SK-N-MC (cell line): ENCODE results near the gene MORN2.

Experiments used
- DNase-seq: peaks from one replicate; pipeline ENCODE4 v3.0.0-alpha.2; 2011; ENCODE audit warnings: low read depth, low spot score
- H3K27ac ChIP-seq: fragments of 200-600 bp; sonication (generic); 2 replicates; pipeline ENCODE4 v1.5.1; 2016; ENCODE audit warnings: mixed run types
- H3K36me3 ChIP-seq: fragments of 200-600 bp; sonication (generic); 2 replicates; pipeline ENCODE4 v1.6.1; 2017; ENCODE audit warnings: antibody characterized with exemption, low read length, mixed read lengths; ENCODE audit not compliant: insufficient read depth
- H3K4me3 ChIP-seq: fragments of 200-600 bp; sonication (generic); 2 replicates; pipeline ENCODE4 v1.5.1; 2016
- H3K9ac ChIP-seq: fragments of 200-600 bp; sonication (generic); 2 replicates; pipeline ENCODE4 v1.8.0; 2017; ENCODE audit warnings: mixed run types, mixed read lengths; ENCODE audit not compliant: insufficient read length
- H3K9me3 ChIP-seq: fragments of 200-600 bp; sonication (generic); 2 replicates; pipeline ENCODE4 v1.6.1; 2017; ENCODE audit warnings: low read depth, mild to moderate bottlenecking, antibody characterized with exemption, low read length, moderate library complexity, mixed read lengths
- EZH2 ChIP-seq: fragments of 200-600 bp; sonication (generic); IDR thresholded peaks from one replicate; pipeline ENCODE4 v1.6.1; 2017; ENCODE audit warnings: antibody characterized with exemption
- FOXP2 ChIP-seq: optimal IDR thresholded peaks from 2 replicates; pipeline ENCODE3; 2011; ENCODE audit warnings: mild to moderate bottlenecking, moderate library complexity; ENCODE audit not compliant: insufficient read depth; ENCODE audit errors: extremely low read length, control extremely low read depth
- POLR2AphosphoS5 ChIP-seq: IDR thresholded peaks from 2 replicates; pipeline ENCODE4 v1.6.1; 2012; ENCODE audit warnings: mild to moderate bottlenecking, low read depth, low read length, borderline replicate concordance

The MORN2 gene

GRCh38 chr2:38850045-38850444, 25.7 kb upstream of the MORN2 start:
- no peak overlapping the region for H3K4me3 ChIP-seq
- DNase-seq: no peak
- no peak for TF ChIP-seq FOXP2
- no peak for TF ChIP-seq POLR2AphosphoS5
- no peak overlapping the region for H3K27ac ChIP-seq
- H3K9ac ChIP-seq: no peak overlapping the region
- H3K36me3 ChIP-seq: peaks cover 36% of the 10 kb centered on the region
- H3K9me3 ChIP-seq: no peaks in the 10 kb centered on the region

GRCh38 chr2:38856165-38856564, 19.6 kb upstream of the MORN2 start:
- Histone ChIP-seq H3K9ac (no peak overlapping the region), H3K27ac (no peak overlapping the region), H3K36me3 (peaks cover 74% of the 10 kb centered on the region), H3K9me3 (no peaks in the 10 kb centered on the region), H3K4me3 (no peak overlapping the region)
- no peak for TF ChIP-seq EZH2
- TF ChIP-seq FOXP2: no peak
- no peak for TF ChIP-seq POLR2AphosphoS5
- DNase-seq: no peak

- Histone ChIP-seq H3K27ac (no peak overlapping the region), H3K4me3 (no peak overlapping the region), H3K36me3 (peaks cover 57% of the 10 kb centered on the region), H3K9me3 (no peaks in the 10 kb centered on the region), H3K9ac (no peak overlapping the region)
- no peak for TF ChIP-seq EZH2
- no peak for TF ChIP-seq FOXP2
- TF ChIP-seq POLR2AphosphoS5: no peak
- no peak for DNase-seq
Observed at GRCh38 chr2:38862476-38862875, 13.3 kb upstream of the MORN2 start.

- Histone ChIP-seq H3K36me3 (peaks cover 57% of the 10 kb centered on the region), H3K4me3 (no peak overlapping the region), H3K9ac (no peak overlapping the region), H3K9me3 (no peaks in the 10 kb centered on the region), H3K27ac (no peak overlapping the region)
- TF ChIP-seq FOXP2 (no peak), EZH2 (no peak), POLR2AphosphoS5 (no peak)
- DNase-seq: no peak
Observed at GRCh38 chr2:38863061-38863695, 12.6 kb upstream of the MORN2 start.

GRCh38 chr2:38866773-38867443, 8.9 kb upstream of the MORN2 start:
- Histone ChIP-seq H3K36me3 (peaks cover 25% of the 10 kb centered on the region), H3K27ac (no peak overlapping the region), H3K9ac (no peak overlapping the region), H3K4me3 (no peak overlapping the region), H3K9me3 (peaks cover 7% of the 10 kb centered on the region; the same call in 1 of the 2 replicates)
- no peak for DNase-seq
- TF ChIP-seq EZH2 (no peak), FOXP2 (no peak), POLR2AphosphoS5 (no peak)

- Histone ChIP-seq H3K4me3 (no peak overlapping the region), H3K9me3 (peaks cover 7% of the 10 kb centered on the region; the same call in 1 of the 2 replicates), H3K9ac (no peak overlapping the region), H3K36me3 (peaks cover 11% of the 10 kb centered on the region; the same call in 1 of the 2 replicates), H3K27ac (no peak overlapping the region)
- TF ChIP-seq FOXP2: no peak
- no peak for TF ChIP-seq EZH2
- no peak for TF ChIP-seq POLR2AphosphoS5
- no peak for DNase-seq
Observed at GRCh38 chr2:38871432-38871831, 4.3 kb upstream of the MORN2 start.

- no peak overlapping the region for H3K9ac ChIP-seq
- H3K4me3 ChIP-seq: no peak overlapping the region
- H3K36me3 ChIP-seq: no peaks in the 10 kb centered on the region
- DNase-seq: no peak
- H3K27ac ChIP-seq: no peak overlapping the region
- TF ChIP-seq POLR2AphosphoS5: no peak
- no peak for TF ChIP-seq FOXP2
- no peak for TF ChIP-seq EZH2
- peaks cover 7% of the 10 kb centered on the region; the same call in 1 of the 2 replicates for H3K9me3 ChIP-seq
Observed at GRCh38 chr2:38873763-38874162, 2.0 kb upstream of the MORN2 start.

GRCh38 chr2:38875227-38875575, 575 bp upstream of the MORN2 start:
- Histone ChIP-seq H3K9ac (peak overlapping the region; percentile 84), H3K9me3 (peaks cover 4% of the 10 kb centered on the region; the same call in 1 of the 2 replicates), H3K36me3 (no peaks in the 10 kb centered on the region), H3K27ac (no peak overlapping the region), H3K4me3 (peak overlapping the region; percentile 100)
- no peak for TF ChIP-seq EZH2
- no peak for TF ChIP-seq FOXP2
- TF ChIP-seq POLR2AphosphoS5: no peak
- DNase-seq: no peak

- DNase-seq: no peak
- no peak for TF ChIP-seq FOXP2
- no peak for TF ChIP-seq POLR2AphosphoS5
- no peak for TF ChIP-seq EZH2
- no peak overlapping the region for H3K27ac ChIP-seq
- H3K4me3 ChIP-seq: peak overlapping the region; percentile 100
- H3K9ac ChIP-seq: peak overlapping the region; percentile 84
- no peaks in the 10 kb centered on the region for H3K9me3 ChIP-seq
- H3K36me3 ChIP-seq: 0 out of 2 replicates have a peak, but pooled peaks cover 3% of the 10 kb centered on the region
Observed at GRCh38 chr2:38876407-38876806, 631 bp downstream of the MORN2 start.
